Measurements from ENCODE around the gene SCAMP2.

GRCh38 chr15:74873036-74873755 is at the start of gene SCAMP2:
- TF ChIP-seq CTCF (IDR thresholded peaks at IDR 0.05): no peak
- TF ChIP-seq POLR2A (IDR thresholded peaks at IDR 0.05): peak; percentile 56 to 89

Data from thyroid gland (tissue), 4 donors.